Endodermal cell (in vitro differentiated cells): ENCODE measurements around the gene GRM8. TPM values are rescaled to one million over a fixed set of nuclear protein-coding genes. Genes with fewer than 3 reads are reported as not detected.
"Not testable (repeated sequence)": the region's sequence is repeated elsewhere in the genome, so short reads cannot be mapped to it uniquely, and the experiment has no call there.

Experiments
- DNase-seq: peaks from one replicate; pipeline ENCODE4 v3.0.0-alpha.2; 2017
- H3K27ac ChIP-seq: 2 replicates; pipeline ENCODE4 v1.5.1; 2013; ENCODE audit warnings: mild to moderate bottlenecking, low read depth, low read length, moderate library complexity
- H3K27me3 ChIP-seq: 2 replicates; pipeline ENCODE4 v1.6.1; 2013; ENCODE audit warnings: mild to moderate bottlenecking, low read length, moderate library complexity; ENCODE audit not compliant: insufficient read depth, control insufficient read depth, poor library complexity, severe bottlenecking
- H3K36me3 ChIP-seq: 2 replicates; pipeline ENCODE4 v1.7.0; 2013; ENCODE audit warnings: mild to moderate bottlenecking, low read length, moderate library complexity; ENCODE audit not compliant: control insufficient read depth, insufficient read depth
- H3K4me1 ChIP-seq: one replicate; pipeline ENCODE4 v1.7.0; 2013; ENCODE audit warnings: low read length; ENCODE audit not compliant: control insufficient read depth, insufficient read depth
- H3K4me3 ChIP-seq: 2 replicates; pipeline ENCODE4 v1.5.1; 2013; ENCODE audit warnings: mild to moderate bottlenecking, low read length, moderate library complexity
- H3K9ac ChIP-seq: 2 replicates; pipeline ENCODE4 v1.6.1; 2013; ENCODE audit warnings: mild to moderate bottlenecking, low read length, moderate library complexity; ENCODE audit not compliant: poor library complexity, severe bottlenecking; ENCODE audit errors: extremely low read depth
- H3K9me3 ChIP-seq: 2 replicates; pipeline ENCODE4 v1.6.1; 2013; ENCODE audit warnings: mild to moderate bottlenecking, low read length, moderate library complexity; ENCODE audit not compliant: control insufficient read depth
- H3K27ac Mint-ChIP-seq: 2 replicates; pipeline ENCODE4 v1.8.0; 2020; ENCODE audit warnings: mixed read lengths
- H3K27me3 Mint-ChIP-seq: 2 replicates; pipeline ENCODE4 v1.8.0; 2021; ENCODE audit warnings: mild to moderate bottlenecking, mixed read lengths; ENCODE audit not compliant: insufficient read depth
- H3K36me3 Mint-ChIP-seq: 2 replicates; pipeline ENCODE4 v1.8.0; 2020; ENCODE audit warnings: low read depth, mixed read lengths
- H3K4me1 Mint-ChIP-seq: 2 replicates; pipeline ENCODE4 v1.8.0; 2020; ENCODE audit warnings: mixed read lengths
- H3K4me3 Mint-ChIP-seq: 2 replicates; pipeline ENCODE4 v1.8.0; 2020; ENCODE audit warnings: mild to moderate bottlenecking, moderate library complexity, mixed read lengths
- H3K9me3 Mint-ChIP-seq: 2 replicates; pipeline ENCODE4 v1.8.0; 2020; ENCODE audit warnings: mild to moderate bottlenecking, mixed read lengths
- CTCF ChIP-seq: fragments of 200-600 bp; sonication (generic); conservative IDR thresholded peaks from 2 replicates; pipeline ENCODE4 v1.5.0; 2021; ENCODE audit warnings: antibody characterized with exemption, mild to moderate bottlenecking
- WGBS, 2 experiments: methylation state at CpG; one replicate each; pipeline versions ENCODE4 v1.1.5 to v1.1.7; 2013; ENCODE audit warnings: missing lambda C conversion rate in 2 of 2, mixed read lengths in 1 of 2; ENCODE audit not compliant: insufficient coverage in 1 of 2, insufficient read length in 1 of 2; 5-methylcytosine and 5-hydroxymethylcytosine counted together
- total RNA-seq, 2 donors: library from RNA; stranded (reverse); fragmentation: NEBNext Ultra II Directional in 1 of 2; extraction: Animal tissue kit (Norgen Biotek cat#: 25700) in 1 of 2; gene quantifications; 2 replicates in 1 of 2; 3 replicates in 1 of 2; pipeline ENCODE4 v1.2.1, GENCODE V29; 2021

Gene GRM8
- total RNA-seq, 2 donors from 2014 or later: 0.93 to 2.0 TPM

DNA sequence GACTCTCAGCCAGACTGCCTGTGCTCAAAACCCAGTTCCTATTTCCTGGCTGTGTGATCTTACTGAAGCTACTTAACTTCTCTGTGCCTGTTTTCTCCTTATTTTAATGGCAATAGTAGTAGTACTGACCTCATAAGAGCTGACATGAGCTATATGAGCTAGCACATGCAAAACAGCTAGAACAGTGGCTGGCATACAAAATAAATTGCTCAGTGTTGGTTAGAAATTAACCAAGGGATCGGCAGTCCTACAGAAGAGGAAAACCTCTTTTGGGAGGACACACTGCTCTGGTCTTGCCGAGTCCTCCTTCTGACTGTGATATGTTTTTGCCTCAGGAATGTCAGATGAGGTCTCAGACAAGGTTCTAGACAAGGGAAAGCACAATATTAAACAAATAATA lies 322.6 kb downstream of the GRM8 start:
- peaks cover 5% of the 10 kb centered on the region for H3K4me1 Mint-ChIP-seq
- H3K4me3 Mint-ChIP-seq: no peak overlapping the region

GRCh38 chr7:126924477-126924876 lies 328.3 kb downstream of the GRM8 start:
- H3K4me1 Mint-ChIP-seq: peaks cover 5% of the 10 kb centered on the region
- H3K9me3 Mint-ChIP-seq: no peaks in the 10 kb centered on the region
- no peak overlapping the region for H3K4me3 ChIP-seq
- no peaks in the 10 kb centered on the region for H3K36me3 Mint-ChIP-seq
- DNase-seq: no peak
- no peaks in the 10 kb centered on the region for H3K36me3 ChIP-seq
- H3K27me3 Mint-ChIP-seq: peaks cover 19% of the 10 kb centered on the region
- no peaks in the 10 kb centered on the region for H3K4me1 ChIP-seq
- no peak for TF ChIP-seq CTCF
- no peak overlapping the region for H3K4me3 Mint-ChIP-seq
- H3K27me3 ChIP-seq: peaks cover 16% of the 10 kb centered on the region
- no peak overlapping the region for H3K27ac ChIP-seq
- H3K9me3 ChIP-seq: no peaks in the 10 kb centered on the region
- no peak overlapping the region for H3K9ac ChIP-seq
- WGBS, 2 experiments: 85% methylated on average over 2 of the region's 2 CpGs; no CpG with 5 or more reads in 1 of the 2 experiments
- H3K27ac Mint-ChIP-seq: no peak overlapping the region

More for the DNA sequence above, 322.6 kb downstream of the GRM8 start:
- Mint-ChIP-seq H3K27ac (no peak overlapping the region), H3K9me3 (no peaks in the 10 kb centered on the region), H3K36me3 (no peaks in the 10 kb centered on the region), H3K27me3 (peaks cover 10% of the 10 kb centered on the region)
- H3K4me3 ChIP-seq: no peak overlapping the region
- H3K9me3 ChIP-seq: no peaks in the 10 kb centered on the region
- H3K4me1 ChIP-seq: no peaks in the 10 kb centered on the region
- H3K27ac ChIP-seq: no peak overlapping the region
- H3K9ac ChIP-seq: no peak overlapping the region
- no peak for DNase-seq
- peaks cover 5% of the 10 kb centered on the region for H3K27me3 ChIP-seq
- WGBS, 2 experiments: 88 to 100% methylated on average over 1 to 2 of the region's 2 CpGs
- no peak for TF ChIP-seq CTCF
- H3K36me3 ChIP-seq: no peaks in the 10 kb centered on the region

DNA sequence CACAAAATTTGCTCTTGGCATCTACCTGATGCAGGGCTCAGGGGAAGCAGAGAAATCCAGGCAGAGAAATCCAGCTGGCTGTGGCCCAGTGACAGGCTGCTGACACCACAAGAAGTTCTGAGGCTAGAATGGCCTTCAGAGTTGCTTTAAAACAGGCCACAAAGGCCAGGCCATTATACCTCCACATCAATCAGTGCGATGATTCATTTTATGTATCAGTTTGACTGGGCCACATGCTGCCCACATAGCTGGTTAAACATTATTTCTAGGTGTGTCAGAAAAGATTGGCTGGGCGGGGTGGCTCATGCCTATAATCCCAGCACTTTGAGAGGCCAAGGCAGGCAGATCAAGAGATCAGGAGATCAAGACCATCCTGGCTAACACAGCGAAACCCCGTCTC lies 341.1 kb downstream of the GRM8 start:
- H3K36me3 ChIP-seq, H3K4me1 ChIP-seq, H3K9ac ChIP-seq, H3K27ac Mint-ChIP-seq, H3K9me3 Mint-ChIP-seq, H3K27me3 ChIP-seq, H3K4me1 Mint-ChIP-seq, H3K4me3 ChIP-seq, H3K36me3 Mint-ChIP-seq, H3K4me3 Mint-ChIP-seq, H3K27me3 Mint-ChIP-seq, H3K27ac ChIP-seq, H3K9me3 ChIP-seq, DNase-seq: not testable (repeated sequence)
- 87 to 92% methylated on average over 2 to 4 of the region's 4 CpGs for WGBS, 2 experiments

GRCh38 chr7:126908564-126908963 lies 344.2 kb downstream of the GRM8 start:
- H3K4me3 Mint-ChIP-seq, H3K27me3 Mint-ChIP-seq, H3K9me3 Mint-ChIP-seq, H3K9ac ChIP-seq, H3K27me3 ChIP-seq, H3K36me3 ChIP-seq, H3K36me3 Mint-ChIP-seq, H3K27ac ChIP-seq, H3K9me3 ChIP-seq, H3K27ac Mint-ChIP-seq, H3K4me3 ChIP-seq, H3K4me1 ChIP-seq, DNase-seq: not testable (repeated sequence)
- peaks cover 12% of the 10 kb centered on the region for H3K4me1 Mint-ChIP-seq

DNA sequence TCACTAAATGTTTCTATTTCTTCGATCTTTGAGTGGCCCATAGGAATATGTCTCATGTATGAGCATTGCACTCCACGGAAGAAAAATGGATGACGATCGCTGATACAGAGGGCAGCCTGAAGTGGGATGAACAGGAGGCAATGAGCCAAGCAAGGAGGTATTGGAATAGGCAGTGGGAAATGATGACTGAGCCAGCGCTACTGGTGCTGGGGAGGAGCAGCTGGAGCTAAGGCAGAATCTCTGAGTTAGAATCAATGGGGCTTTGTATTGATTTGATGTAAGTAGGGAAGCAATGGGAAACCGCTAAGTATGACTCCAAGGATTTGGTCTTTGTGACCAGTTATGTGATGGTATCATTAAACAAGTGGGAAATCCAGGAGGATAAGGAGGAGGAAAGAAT lies 345.1 kb downstream of the GRM8 start:
- not testable (repeated sequence) for H3K36me3 Mint-ChIP-seq, H3K9ac ChIP-seq, H3K4me1 ChIP-seq, H3K4me3 ChIP-seq, H3K27ac Mint-ChIP-seq, H3K27me3 ChIP-seq, H3K9me3 Mint-ChIP-seq, H3K36me3 ChIP-seq, H3K9me3 ChIP-seq, H3K27ac ChIP-seq, H3K27me3 Mint-ChIP-seq, DNase-seq, H3K4me3 Mint-ChIP-seq
- peaks cover 17% of the 10 kb centered on the region for H3K4me1 Mint-ChIP-seq
- 91 to 95% methylated on average over 4 to 6 of the region's 6 CpGs for WGBS, 2 experiments

GRCh38 chr7:126905255-126905654 lies 347.5 kb downstream of the GRM8 start:
- WGBS, 2 experiments: 56% methylated on average over 2 of the region's 2 CpGs; no CpG with 5 or more reads in 1 of the 2 experiments
- H3K36me3 ChIP-seq, H3K27ac Mint-ChIP-seq, H3K4me1 ChIP-seq, H3K4me3 Mint-ChIP-seq, H3K9me3 Mint-ChIP-seq, H3K36me3 Mint-ChIP-seq, H3K4me3 ChIP-seq, H3K9me3 ChIP-seq, H3K27me3 Mint-ChIP-seq, H3K27me3 ChIP-seq, H3K9ac ChIP-seq, DNase-seq, H3K27ac ChIP-seq: not testable (repeated sequence)
- peaks cover 25% of the 10 kb centered on the region for H3K4me1 Mint-ChIP-seq
